Motor neuron (in vitro differentiated cells): ENCODE data around the gene ANKMY1. TPM values are rescaled to one million over a fixed set of nuclear protein-coding genes. Genes with fewer than 3 reads are reported as not detected.

ENCODE experiments used
- ATAC-seq, 8 experiments: fragments of 200-7000 bp; cut with Tn5 transposase; replicated peaks in 6 of 8; 2 replicates each; pipeline ENCODE4 v1.8.0; 2021; ENCODE audit warnings: mild to moderate bottlenecking in 8 of 8, moderate library complexity in 8 of 8
- H3K27ac ChIP-seq, 2 donors: fragments of 250-450 bp; sonication (Bioruptor Pico); 2 replicates each; pipeline ENCODE4 v1.9.0; 2021; ENCODE audit warnings: antibody characterized with exemption in 2 of 2, mild to moderate bottlenecking in 2 of 2, moderate library complexity in 1 of 2
- H3K4me1 ChIP-seq, 2 donors: fragments of 250-450 bp; sonication (Bioruptor Pico); replicated peaks in 1 of 2; 2 replicates each; pipeline ENCODE4 v1.6.1; 2021; ENCODE audit warnings: antibody characterized with exemption in 2 of 2, mild to moderate bottlenecking in 2 of 2, moderate library complexity in 1 of 2
- H3K4me3 ChIP-seq, 5 donors: fragments of 250-450 bp; sonication (Bioruptor Pico); 2 replicates each; pipeline ENCODE4 v1.9.0; 2021; ENCODE audit warnings: antibody characterized with exemption in 5 of 5, mild to moderate bottlenecking in 5 of 5, moderate library complexity in 4 of 5
- WGBS, 10 experiments: fragments of 450-650 bp; shearing (Covaris generic); methylation state at CpG; one replicate each; pipeline ENCODE4 v1.0.0; 2022; 5-methylcytosine and 5-hydroxymethylcytosine counted together
- in situ Hi-C, 9 experiments: fragments of 400-800 bp; cut with MboI; loops; one replicate each; pipeline ENCODE4 v1.15.0; 2021; ENCODE audit warnings: low sequenced_read_pairs in 9 of 9, low pct_unique_long_range_greater_than_20kb in 2 of 9; ENCODE audit not compliant: unreplicated experiment in 9 of 9
- total RNA-seq, 8 experiments: library from RNA; unstranded; fragments of 300-600 nt; gene quantifications; 2 replicates each; pipeline versions ENCODE4 v1.2.3 to v1.2.4, GENCODE V29; 2022

Gene ANKMY1
- total RNA-seq, 8 experiments from 2014 or later, result 4.9 to 27.3 (median 9.5) TPM

- in situ Hi-C loops, result no loop called here
- ATAC-seq, result no peak
- WGBS, 10 experiments, result 80 to 100% (median 93%) methylated on average over 1 to 6 of the region's 16 CpGs; no CpG with 5 or more reads in 4 of the 10 experiments
- H3K4me3 ChIP-seq, result no peak overlapping the region
- H3K4me1 ChIP-seq, result peaks cover 0 to 7% of the 10 kb centered on the region in 2 donors
- H3K27ac ChIP-seq, result no peak overlapping the region
Measured at GRCh38 chr2:240600451-240600961, 42.7 kb upstream of the ANKMY1 start.

- Histone ChIP-seq H3K4me3 (no peak overlapping the region), H3K27ac (no peak overlapping the region), H3K4me1 (no peaks in the 10 kb centered on the region)
- in situ Hi-C loops, result no loop called here
- no CpG with 5 or more reads among the region's 11 CpGs for WGBS, 10 experiments
- no peak for ATAC-seq
Measured at GRCh38 chr2:240599141-240599583, 41.4 kb upstream of the ANKMY1 start.

DNA sequence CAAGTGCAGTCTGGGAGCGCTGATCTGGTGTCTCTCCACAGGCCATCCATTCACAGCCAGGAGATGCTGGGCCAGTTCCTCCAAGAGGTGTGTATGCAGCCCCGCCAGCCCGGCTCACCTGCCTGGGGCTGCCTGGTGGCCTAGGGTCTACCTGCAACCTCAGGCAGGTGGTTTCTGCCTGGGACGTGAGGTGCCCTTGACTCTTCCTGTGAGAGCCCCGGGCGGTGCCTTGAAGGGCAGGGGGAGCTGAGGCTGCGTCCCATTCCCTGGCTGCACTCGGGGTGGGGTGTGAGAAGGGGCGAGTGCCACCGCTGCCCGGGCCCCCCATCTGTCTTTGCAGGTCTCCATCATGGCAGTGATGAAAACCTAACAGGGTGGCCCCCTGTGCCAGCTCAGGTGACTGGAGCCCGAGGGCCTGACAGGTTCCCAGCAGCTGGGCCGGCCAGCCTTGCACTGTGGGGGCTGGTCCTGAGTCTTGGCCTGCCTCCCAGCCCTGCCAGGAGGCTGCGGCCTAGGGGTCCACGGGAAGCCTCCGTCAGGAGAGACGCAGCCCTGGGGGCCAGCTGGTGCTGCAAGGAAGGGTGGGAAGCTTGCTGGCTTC lies 40.6 kb upstream of the ANKMY1 start:
- no peak for ATAC-seq
- Histone ChIP-seq H3K4me1 (no peaks in the 10 kb centered on the region), H3K27ac (no peak overlapping the region), H3K4me3 (no peak overlapping the region)
- 80 to 100% (median 94%) methylated on average over 1 to 4 of the region's 17 CpGs; no CpG with 5 or more reads in 6 of the 10 experiments for whole genome bisulfite sequencing, 10 experiments
- in situ Hi-C loops, result no loop called here

GRCh38 chr2:240597419-240598181 lies 39.8 kb upstream of the ANKMY1 start:
- ATAC-seq, result no peak
- 70 to 100% (median 100%) methylated on average over 1 to 2 of the region's 22 CpGs; no CpG with 5 or more reads in 7 of the 10 experiments for WGBS, 10 experiments
- no peak overlapping the region for H3K4me3 ChIP-seq
- in situ Hi-C loops, result no loop called here
- H3K4me1 ChIP-seq, result no peaks in the 10 kb centered on the region
- no peak overlapping the region for H3K27ac ChIP-seq

DNA sequence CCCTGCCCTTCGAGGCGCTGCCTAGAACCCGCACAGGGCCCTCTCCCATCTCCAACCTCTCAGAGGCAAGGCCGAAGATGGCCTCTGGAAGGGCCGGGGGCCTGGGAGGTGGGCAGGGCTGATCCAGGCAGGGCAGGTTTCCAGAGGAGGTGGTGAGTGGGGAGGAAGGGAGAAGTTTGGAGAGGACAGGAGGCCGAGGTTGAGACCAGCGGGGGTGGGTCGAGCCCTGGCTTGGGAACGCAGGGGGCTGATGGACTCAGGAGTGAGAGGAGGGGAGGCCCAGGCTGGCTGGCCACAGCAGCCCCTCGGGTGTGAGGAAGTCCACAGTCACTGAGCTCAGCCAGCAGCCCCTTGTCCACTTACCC lies 39.2 kb upstream of the ANKMY1 start:
- no peak overlapping the region for H3K27ac ChIP-seq
- no CpG with 5 or more reads among the region's 10 CpGs for WGBS, 10 experiments
- no peak for ATAC-seq
- H3K4me1 ChIP-seq, result no peaks in the 10 kb centered on the region
- in situ Hi-C loops, result no loop called here
- H3K4me3 ChIP-seq, result no peak overlapping the region

DNA sequence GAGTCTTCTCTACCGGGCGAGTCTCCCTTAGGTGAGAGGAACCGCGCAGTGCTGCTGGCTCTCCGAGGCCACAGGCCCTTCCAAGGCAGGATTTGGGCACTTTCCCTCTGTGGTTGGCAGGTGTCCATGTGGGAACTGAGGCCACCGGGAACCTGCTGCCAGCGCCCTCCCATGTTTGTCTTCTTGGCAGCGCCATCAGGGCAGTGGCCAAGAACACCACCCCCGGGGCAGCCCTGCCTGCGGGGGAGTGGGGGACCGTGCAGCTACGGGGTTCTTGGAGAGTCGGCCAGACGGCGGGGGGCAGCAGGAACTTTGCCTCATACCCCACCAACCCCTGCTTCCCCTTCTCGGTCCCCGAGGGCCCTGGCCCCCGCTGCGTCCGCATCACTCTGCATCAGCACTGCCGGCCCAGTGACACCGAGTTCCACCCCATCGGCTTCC lies 38.7 kb upstream of the ANKMY1 start:
- in situ Hi-C loops, result no loop called here
- no peak overlapping the region for H3K4me3 ChIP-seq
- ATAC-seq, result no peak
- H3K27ac ChIP-seq, result no peak overlapping the region
- 100% methylated on average over 2 of the region's 23 CpGs; no CpG with 5 or more reads in 8 of the 10 experiments for WGBS, 10 experiments
- H3K4me1 ChIP-seq, result no peaks in the 10 kb centered on the region

GRCh38 chr2:240596080-240596460 lies 38.3 kb upstream of the ANKMY1 start:
- ATAC-seq, result no peak
- H3K4me3 ChIP-seq, result no peak overlapping the region
- in situ Hi-C loops, result no loop called here
- no peak overlapping the region for H3K27ac ChIP-seq
- WGBS, 10 experiments, result 60 to 94% (median 88%) methylated on average over 1 to 13 of the region's 17 CpGs; no CpG with 5 or more reads in 4 of the 10 experiments
- no peaks in the 10 kb centered on the region for H3K4me1 ChIP-seq

GRCh38 chr2:240595381-240596079 lies 37.7 kb upstream of the ANKMY1 start:
- ATAC-seq, result peak; percentile 4 to 73 (median 47)

DNA sequence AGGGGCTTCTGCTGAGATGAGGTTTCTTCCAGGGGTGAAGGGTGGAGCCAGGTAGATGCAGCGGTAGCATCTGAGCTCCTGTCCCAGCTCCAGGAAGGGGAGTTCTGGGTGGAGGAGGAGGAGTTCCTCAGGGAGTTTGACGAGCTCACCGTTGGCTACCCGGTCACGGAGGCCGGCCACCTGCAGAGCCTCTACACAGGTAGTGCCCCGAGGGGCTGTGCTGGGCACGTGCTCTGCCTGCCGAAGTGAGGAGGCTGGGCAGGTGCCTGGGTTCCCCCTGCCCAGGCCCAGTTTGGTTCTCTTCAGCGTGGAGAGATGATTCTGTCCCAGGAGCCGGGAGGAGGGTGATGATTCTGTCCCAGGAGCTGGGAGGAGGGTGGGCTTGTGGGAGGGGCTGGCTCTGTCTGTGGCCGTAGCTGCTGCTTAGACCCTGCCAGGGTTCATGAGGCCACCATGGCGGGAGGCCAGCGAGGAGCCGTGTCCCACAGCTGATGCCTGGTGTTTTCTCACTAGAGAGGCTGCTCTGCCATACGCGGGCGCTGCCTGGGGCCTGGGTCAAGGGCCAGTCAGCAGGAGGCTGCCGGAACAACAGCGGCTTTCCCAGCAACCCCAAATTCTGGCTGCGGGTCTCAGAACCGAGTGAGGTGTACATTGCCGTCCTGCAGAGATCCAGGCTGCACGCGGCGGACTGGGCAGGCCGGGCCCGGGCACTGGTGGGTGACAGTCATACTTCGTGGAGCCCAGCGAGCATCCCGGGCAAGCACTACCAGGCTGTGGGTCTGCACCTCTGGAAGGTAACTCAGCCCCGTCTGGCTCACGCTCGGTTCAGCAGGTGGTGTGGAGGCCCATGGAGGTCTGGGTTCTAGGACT lies 37.0 kb upstream of the ANKMY1 start:
- Histone ChIP-seq H3K27ac (no peak overlapping the region), H3K4me3 (no peak overlapping the region), H3K4me1 (no peaks in the 10 kb centered on the region)
- 89 to 100% (median 100%) methylated on average over 1 to 9 of the region's 34 CpGs; no CpG with 5 or more reads in 7 of the 10 experiments for whole genome bisulfite sequencing, 10 experiments
- in situ Hi-C loops, result no loop called here
- peak in 2 of 8 experiments; percentile 5 to 6 for ATAC-seq

More at GRCh38 chr2:240595381-240596079, 37.7 kb upstream of the ANKMY1 start:
- in situ Hi-C loops, result no loop called here
- Histone ChIP-seq H3K4me3 (no peak overlapping the region), H3K27ac (no peak overlapping the region), H3K4me1 (no peaks in the 10 kb centered on the region)
- 40 to 100% (median 54%) methylated on average over 2 to 6 of the region's 18 CpGs; no CpG with 5 or more reads in 6 of the 10 experiments for WGBS, 10 experiments

DNA sequence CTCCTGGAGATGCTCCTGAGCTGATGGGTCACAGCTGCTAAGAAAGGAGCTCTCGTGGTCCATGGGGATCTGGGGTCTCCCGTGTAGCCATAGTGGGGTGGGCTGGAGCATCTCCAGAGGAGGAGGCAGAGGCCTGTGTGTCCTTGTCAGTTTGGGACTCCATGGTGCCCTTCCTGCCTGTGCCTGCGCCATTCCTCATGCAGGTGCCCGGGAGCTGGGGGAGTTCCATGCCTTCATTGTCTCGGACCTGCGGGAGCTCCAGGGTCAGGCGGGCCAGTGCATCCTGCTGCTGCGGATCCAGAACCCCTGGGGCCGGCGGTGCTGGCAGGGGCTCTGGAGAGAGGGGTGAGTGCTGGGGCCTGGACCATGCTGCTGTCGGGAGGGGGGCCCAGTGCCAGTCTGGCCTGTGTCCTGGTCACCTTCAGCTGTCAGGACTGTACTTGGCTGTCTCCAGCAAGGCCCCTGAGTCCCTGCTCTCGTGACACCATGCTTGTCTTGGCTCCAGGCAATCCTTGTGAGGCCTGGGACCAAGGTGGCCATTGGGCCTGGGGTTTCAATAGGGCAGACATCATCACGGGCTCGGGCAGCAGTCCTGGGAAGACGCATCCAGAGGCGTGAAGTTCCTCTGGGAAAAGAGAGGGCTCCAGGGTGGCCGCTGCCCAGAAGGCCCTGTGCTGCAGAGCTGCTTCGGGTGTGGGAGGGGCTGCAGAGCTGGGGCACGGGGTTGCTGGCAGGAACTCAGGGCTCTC lies 36.1 kb upstream of the ANKMY1 start:
- in situ Hi-C loops, result no loop called here
- H3K27ac ChIP-seq, result no peak overlapping the region
- 80 to 100% (median 90%) methylated on average over 1 of the region's 19 CpGs; no CpG with 5 or more reads in 6 of the 10 experiments for WGBS, 10 experiments
- no peak for ATAC-seq
- no peak overlapping the region for H3K4me3 ChIP-seq
- no peaks in the 10 kb centered on the region for H3K4me1 ChIP-seq

DNA sequence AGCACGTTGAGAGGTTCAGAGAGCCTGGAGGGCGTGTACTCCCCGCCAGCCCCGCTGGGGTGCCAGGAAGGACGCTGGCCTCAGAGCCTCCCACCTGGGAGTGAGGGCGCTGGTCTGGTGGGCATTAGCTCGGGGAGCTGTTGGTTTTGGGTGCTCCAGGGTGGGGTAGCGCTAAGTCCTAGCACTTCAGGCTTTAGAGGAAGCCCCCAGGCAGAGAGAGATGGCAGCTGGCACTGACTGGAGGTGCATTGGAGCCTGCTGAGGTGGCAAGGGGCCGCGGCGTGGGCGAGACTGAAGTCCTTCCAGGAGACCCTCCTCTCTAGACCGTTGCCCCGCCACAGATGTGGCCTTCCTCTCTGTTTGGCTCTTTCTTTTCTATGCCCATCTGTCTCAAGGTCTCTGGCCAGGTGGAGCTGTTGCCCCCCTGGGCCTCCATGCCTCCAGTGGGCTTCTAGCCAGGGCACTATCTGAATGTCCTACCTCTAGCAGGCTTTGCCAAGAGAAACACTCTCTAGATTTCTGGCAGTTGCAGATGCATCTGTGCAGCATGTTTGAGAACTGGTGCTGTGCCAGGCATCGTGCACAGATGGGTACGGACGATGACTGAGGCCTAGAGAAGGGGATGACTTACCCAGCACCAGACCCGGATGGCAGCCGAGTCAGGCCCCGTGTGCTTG lies 35.4 kb upstream of the ANKMY1 start:
- no peak for ATAC-seq
- no peak overlapping the region for H3K4me3 ChIP-seq
- in situ Hi-C loops, result no loop called here
- 80 to 96% (median 90%) methylated on average over 1 to 12 of the region's 20 CpGs; no CpG with 5 or more reads in 5 of the 10 experiments for WGBS, 10 experiments
- peaks cover 2 to 4% of the 10 kb centered on the region in 2 donors for H3K4me1 ChIP-seq
- H3K27ac ChIP-seq, result no peak overlapping the region
